Nephron (organoid): Measurements from ENCODE around the gene INO80B.
"Not testable (repeated sequence)": the region's sequence is repeated elsewhere in the genome, so short reads cannot be mapped to it uniquely, and the experiment has no call there.

Experiments used
- H3K27ac Mint-ChIP-seq, 3 experiments: 2 replicates each; pipeline ENCODE4 v1.8.0; 2020; ENCODE audit warnings: mixed read lengths in 3 of 3, mild to moderate bottlenecking in 2 of 3, moderate library complexity in 1 of 3
- H3K27me3 Mint-ChIP-seq: 2 replicates; pipeline ENCODE4 v1.8.0; 2021; ENCODE audit warnings: low read depth, mild to moderate bottlenecking, moderate library complexity, mixed read lengths
- H3K36me3 Mint-ChIP-seq: 2 replicates; pipeline ENCODE4 v1.8.0; 2020; ENCODE audit warnings: low read depth, mixed read lengths
- H3K4me1 Mint-ChIP-seq: 2 replicates; pipeline ENCODE4 v1.8.0; 2020; ENCODE audit warnings: mixed read lengths
- H3K4me3 Mint-ChIP-seq, 3 experiments: 2 replicates each; pipeline ENCODE4 v1.8.0; 2020; ENCODE audit warnings: mild to moderate bottlenecking in 3 of 3, mixed read lengths in 3 of 3, moderate library complexity in 2 of 3
- H3K9me3 Mint-ChIP-seq: 2 replicates; pipeline ENCODE4 v1.8.0; 2020; ENCODE audit warnings: mixed read lengths
- CTCF ChIP-seq, 3 experiments: fragments of 200-600 bp; sonication (generic); IDR thresholded peaks; one replicate each; pipeline ENCODE4 v1.5.0; 2021; ENCODE audit warnings: antibody characterized with exemption in 3 of 3; ENCODE audit not compliant: unreplicated experiment in 3 of 3

INO80B gene

DNA sequence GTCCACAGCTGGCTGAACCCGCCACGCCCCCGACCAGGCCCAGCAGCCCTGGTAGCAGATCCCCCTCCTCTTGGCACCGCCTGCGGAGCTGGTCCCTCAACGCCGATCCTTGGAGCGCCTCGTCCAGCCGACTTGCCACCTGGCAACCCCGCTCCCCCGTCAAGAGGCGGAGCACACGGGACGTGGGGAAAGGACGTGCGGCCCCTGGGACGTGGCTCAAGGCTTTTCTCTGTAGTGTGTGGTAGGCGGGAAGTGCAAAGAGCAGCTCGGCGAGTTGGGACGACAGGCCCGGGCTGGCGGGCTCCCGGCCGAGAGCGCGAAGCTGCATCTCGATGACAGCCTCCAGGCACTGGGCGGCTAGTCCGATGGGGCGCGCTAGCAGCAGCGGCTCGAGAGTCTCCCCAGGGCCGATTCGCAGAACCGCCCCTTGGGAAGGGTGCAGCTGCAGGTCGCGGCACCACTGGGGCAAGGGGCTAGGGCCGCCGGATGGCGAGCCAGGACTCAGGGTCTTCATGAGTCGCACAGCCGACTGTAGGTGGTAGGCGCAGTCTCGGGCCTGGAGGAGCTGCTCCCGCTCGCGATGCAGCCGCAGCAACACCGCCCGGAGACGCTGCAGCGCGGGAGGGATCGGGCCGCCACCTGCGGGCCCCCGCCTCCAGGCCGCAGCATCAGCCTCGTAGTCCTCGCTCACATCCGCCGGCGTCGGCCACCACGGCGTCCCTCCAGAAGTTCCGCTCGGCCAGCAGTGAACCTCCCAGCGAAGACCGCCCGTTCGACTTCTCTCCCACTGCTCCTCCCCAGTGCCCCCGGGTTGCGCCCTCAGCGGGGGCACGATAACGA is 27.3 kb downstream of the INO80B start:
- Mint-ChIP-seq H3K9me3 (no peaks in the 10 kb centered on the region), H3K27me3 (no peaks in the 10 kb centered on the region), H3K4me1 (peaks cover 17% of the 10 kb centered on the region), H3K4me3 (peak overlapping the region; percentile 96 to 100 (median 99)), H3K36me3 (peaks cover 31% of the 10 kb centered on the region), H3K27ac (peak overlapping the region; percentile 95 to 99 (median 98))
- no peak for TF ChIP-seq CTCF (IDR thresholded peaks at IDR 0.05; ENCODE audit: unreplicated experiment in 3 of 3)

DNA sequence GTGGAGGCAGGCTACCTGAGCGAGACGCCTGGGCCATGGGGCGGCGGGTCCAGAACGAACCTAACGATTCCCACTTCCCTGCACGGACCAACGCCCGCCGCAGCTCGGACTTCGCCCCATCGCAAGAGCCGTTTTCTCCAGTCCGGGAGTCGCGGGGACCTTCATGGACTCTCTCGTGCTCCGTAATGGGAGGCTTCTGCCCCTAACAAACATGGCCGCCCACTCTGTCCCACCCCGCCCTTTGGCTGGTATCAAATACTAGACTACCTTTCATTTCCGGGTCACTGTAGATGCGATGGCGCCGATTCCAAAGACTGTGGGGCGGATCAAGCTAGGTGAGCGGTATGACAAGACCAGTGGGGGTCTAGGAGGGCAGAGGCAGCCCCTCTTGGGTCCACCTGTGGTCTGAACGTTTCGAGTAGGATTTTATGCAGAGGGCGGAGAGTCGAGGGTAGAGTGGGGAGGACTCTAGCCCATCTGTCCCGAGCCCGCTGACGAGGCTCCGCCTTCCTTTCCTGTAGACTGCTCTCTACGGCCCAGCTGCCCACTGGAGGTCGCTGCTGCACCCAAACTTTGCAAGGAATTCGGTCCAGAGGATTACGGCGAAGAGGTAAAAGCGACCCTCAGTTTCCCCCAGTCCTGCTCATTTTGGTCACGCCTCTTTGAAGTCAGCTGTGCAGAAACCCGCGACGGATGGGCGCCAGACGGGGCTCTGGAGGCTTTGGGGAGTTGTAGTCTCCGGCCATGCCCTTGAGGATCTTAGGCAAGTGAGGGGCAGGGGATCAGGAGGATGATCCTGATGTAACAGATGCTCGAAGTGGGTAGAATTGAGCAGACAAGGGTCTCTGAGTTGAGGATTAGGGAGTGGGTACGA is 28.2 kb downstream of the INO80B start, which contains the start of the genes CCDC142 and TTC31:
Gene CCDC142, minus strand, starts transcription at position 198 of the 874 bp plus-strand sequence. Its CDS starts 161 bp downstream, at position 37.
Gene TTC31, plus strand, starts transcription at position 281 of the 874 bp plus-strand sequence. Its CDS starts 15 bp downstream, at position 296.
- Mint-ChIP-seq H3K4me3 (peak within 1 kb of the TSS; percentile 96 to 100 (median 99)), H3K9me3 (no peaks in the 10 kb centered on the region), H3K27ac (peak within 1 kb of the TSS; percentile 95 to 99 (median 98)), H3K27me3 (no peaks in the 10 kb centered on the region), H3K4me1 (peaks cover 17% of the 10 kb centered on the region), H3K36me3 (peaks cover 26% of the 10 kb centered on the region)
- peak; percentile 78 to 95 (median 82) for TF ChIP-seq CTCF (IDR thresholded peaks at IDR 0.05; ENCODE audit: unreplicated experiment in 3 of 3)

- Mint-ChIP-seq H3K4me1 (peaks cover 17% of the 10 kb centered on the region), H3K36me3 (peaks cover 26% of the 10 kb centered on the region), H3K4me3 (peak overlapping the region; percentile 96 to 100 (median 99)), H3K27ac (peak overlapping the region; percentile 95 to 99 (median 98))
- H3K27me3 Mint-ChIP-seq, H3K9me3 Mint-ChIP-seq: not testable (repeated sequence)
These were observed 28.8 kb downstream of the INO80B start for GRCh38 chr2:74483675-74484164.

DNA sequence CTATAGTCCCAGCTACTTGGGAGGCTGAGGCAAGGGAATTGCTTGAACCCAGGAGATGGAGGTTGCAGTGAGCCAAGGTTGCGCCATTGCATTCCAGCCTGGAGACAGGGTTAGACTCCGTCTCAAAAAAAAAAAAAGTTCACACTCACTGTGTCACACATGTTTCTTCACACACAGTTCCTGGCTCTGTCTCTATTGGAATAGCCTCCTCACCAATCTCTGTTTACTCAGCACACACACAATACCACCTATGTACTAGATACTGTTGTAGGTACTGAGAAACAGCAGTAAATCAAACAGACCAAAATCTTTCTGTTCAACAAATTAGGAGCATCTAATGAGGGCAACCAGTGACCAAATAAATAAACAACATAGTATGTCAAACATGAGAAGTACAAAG is 31.3 kb downstream of the INO80B start:
- Mint-ChIP-seq H3K27ac (no peak overlapping the region), H3K4me3 (no peak overlapping the region), H3K27me3 (no peaks in the 10 kb centered on the region), H3K9me3 (no peaks in the 10 kb centered on the region), H3K36me3 (peaks cover 34% of the 10 kb centered on the region), H3K4me1 (peaks cover 11% of the 10 kb centered on the region)
- TF ChIP-seq CTCF (IDR thresholded peaks at IDR 0.05; ENCODE audit: unreplicated experiment in 3 of 3), result no peak

DNA sequence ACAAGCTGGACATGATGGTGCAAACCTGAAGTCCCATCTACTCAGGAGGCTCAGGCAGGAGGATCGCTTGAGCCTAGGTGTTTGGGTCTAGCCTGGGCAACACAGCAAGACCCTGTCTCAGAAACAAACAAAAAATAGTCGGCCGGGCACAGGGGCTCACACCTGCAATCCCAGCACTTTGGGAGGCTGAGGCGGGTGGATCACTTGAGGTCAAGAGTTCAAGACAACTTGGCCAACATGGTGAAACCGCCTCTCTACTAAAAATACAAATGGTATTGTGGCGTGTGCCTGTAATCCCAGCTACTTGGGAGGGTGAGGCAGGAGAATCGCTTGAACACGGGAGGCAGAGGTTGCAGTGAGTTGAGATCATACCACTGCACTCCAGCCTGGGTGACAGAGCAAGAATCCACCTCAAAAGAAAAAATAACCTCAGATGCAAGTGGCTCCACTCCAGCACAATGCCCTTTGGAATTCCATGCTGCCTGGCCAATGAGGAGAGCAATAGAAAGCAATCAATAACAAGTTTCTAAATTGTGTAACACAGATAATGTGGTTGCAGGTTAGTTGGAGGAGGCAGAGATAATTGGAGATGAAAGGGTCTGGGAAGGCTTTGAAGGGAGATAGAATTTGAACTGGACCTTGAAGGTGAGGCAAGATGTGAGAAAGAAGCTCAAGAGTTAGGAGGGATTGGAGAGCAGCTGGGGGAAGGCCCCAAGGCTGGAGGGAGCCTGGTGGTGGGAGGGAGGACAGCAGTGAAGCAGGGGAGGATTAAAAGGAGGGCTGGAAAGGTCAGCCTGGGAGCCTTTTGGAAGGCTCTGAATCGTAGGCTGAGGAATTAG is 34.0 kb downstream of the INO80B start:
- H3K36me3 Mint-ChIP-seq, result peaks cover 51% of the 10 kb centered on the region
- H3K27ac Mint-ChIP-seq, result peak overlapping the region in 1 of 3 experiments; percentile 1
- H3K4me3 Mint-ChIP-seq, result no peak overlapping the region
- H3K9me3 Mint-ChIP-seq, result no peaks in the 10 kb centered on the region
- no peak for TF ChIP-seq CTCF (IDR thresholded peaks at IDR 0.05; ENCODE audit: unreplicated experiment in 3 of 3)
- H3K4me1 Mint-ChIP-seq, result no peaks in the 10 kb centered on the region
- H3K27me3 Mint-ChIP-seq, result no peaks in the 10 kb centered on the region
